Measurements from ENCODE around the gene MAP3K19.

The MAP3K19 gene

GRCh38 chr2:134936691-134937090 is 110.6 kb downstream of the MAP3K19 start:
- no peaks in the 10 kb centered on the region for H3K27me3 ChIP-seq (ENCODE audit: control insufficient read depth, insufficient read depth, low read length)
- H3K36me3 ChIP-seq (ENCODE audit: control insufficient read depth, insufficient read depth, low read length), result peaks cover 6% of the 10 kb centered on the region
- no peak overlapping the region for H3K4me3 ChIP-seq (ENCODE audit: low read length)
- H3K9ac ChIP-seq (ENCODE audit: low read length), result no peak overlapping the region
- H3K9me3 ChIP-seq (ENCODE audit: control insufficient read depth, low read length), result no peaks in the 10 kb centered on the region
- peaks cover 61% of the 10 kb centered on the region for H3K4me1 ChIP-seq (ENCODE audit: control insufficient read depth, insufficient read depth, low read length)

GRCh38 chr2:134934641-134935040 is 112.6 kb downstream of the MAP3K19 start:
- H3K9me3 ChIP-seq (ENCODE audit: control insufficient read depth, low read length), result no peaks in the 10 kb centered on the region
- H3K4me3 ChIP-seq (ENCODE audit: low read length), result no peak overlapping the region
- no peaks in the 10 kb centered on the region for H3K36me3 ChIP-seq (ENCODE audit: control insufficient read depth, insufficient read depth, low read length)
- no peak overlapping the region for H3K9ac ChIP-seq (ENCODE audit: low read length)
- H3K4me1 ChIP-seq (ENCODE audit: control insufficient read depth, insufficient read depth, low read length), result peaks cover 81% of the 10 kb centered on the region
- H3K27me3 ChIP-seq (ENCODE audit: control insufficient read depth, insufficient read depth, low read length), result no peaks in the 10 kb centered on the region

GRCh38 chr2:134934150-134934549 is 113.1 kb downstream of the MAP3K19 start:
- H3K9me3 ChIP-seq (ENCODE audit: control insufficient read depth, low read length), result no peaks in the 10 kb centered on the region
- H3K4me1 ChIP-seq (ENCODE audit: control insufficient read depth, insufficient read depth, low read length), result peaks cover 83% of the 10 kb centered on the region
- H3K4me3 ChIP-seq (ENCODE audit: low read length), result no peak overlapping the region
- no peaks in the 10 kb centered on the region for H3K36me3 ChIP-seq (ENCODE audit: control insufficient read depth, insufficient read depth, low read length)
- no peak overlapping the region for H3K9ac ChIP-seq (ENCODE audit: low read length)
- no peaks in the 10 kb centered on the region for H3K27me3 ChIP-seq (ENCODE audit: control insufficient read depth, insufficient read depth, low read length)

- Histone ChIP-seq H3K4me3 (ENCODE audit: low read length) (no peak overlapping the region), H3K9ac (ENCODE audit: low read length) (no peak overlapping the region), H3K4me1 (ENCODE audit: control insufficient read depth, insufficient read depth, low read length) (peaks cover 82% of the 10 kb centered on the region), H3K36me3 (ENCODE audit: control insufficient read depth, insufficient read depth, low read length) (no peaks in the 10 kb centered on the region), H3K27me3 (ENCODE audit: control insufficient read depth, insufficient read depth, low read length) (no peaks in the 10 kb centered on the region), H3K9me3 (ENCODE audit: control insufficient read depth, low read length) (no peaks in the 10 kb centered on the region)
These were observed 113.5 kb downstream of the MAP3K19 start for GRCh38 chr2:134933732-134934131.

GRCh38 chr2:134932864-134933526 is 114.3 kb downstream of the MAP3K19 start:
- no peaks in the 10 kb centered on the region for H3K27me3 ChIP-seq (ENCODE audit: control insufficient read depth, insufficient read depth, low read length)
- peaks cover 75% of the 10 kb centered on the region for H3K4me1 ChIP-seq (ENCODE audit: control insufficient read depth, insufficient read depth, low read length)

GRCh38 chr2:134927195-134927594 is 120.1 kb downstream of the MAP3K19 start:
- Histone ChIP-seq H3K9me3 (ENCODE audit: control insufficient read depth, low read length) (no peaks in the 10 kb centered on the region), H3K4me3 (ENCODE audit: low read length) (no peak overlapping the region), H3K36me3 (ENCODE audit: control insufficient read depth, insufficient read depth, low read length) (peaks cover 4% of the 10 kb centered on the region), H3K9ac (ENCODE audit: low read length) (no peak overlapping the region), H3K4me1 (ENCODE audit: control insufficient read depth, insufficient read depth, low read length) (peaks cover 46% of the 10 kb centered on the region), H3K27me3 (ENCODE audit: control insufficient read depth, insufficient read depth, low read length) (no peaks in the 10 kb centered on the region)

More at GRCh38 chr2:134932864-134933526, 114.3 kb downstream of the MAP3K19 start:
- Histone ChIP-seq H3K9ac (ENCODE audit: low read length) (peak overlapping the region; percentile 29), H3K9me3 (ENCODE audit: control insufficient read depth, low read length) (no peaks in the 10 kb centered on the region), H3K4me3 (ENCODE audit: low read length) (peak overlapping the region; percentile 16), H3K36me3 (ENCODE audit: control insufficient read depth, insufficient read depth, low read length) (no peaks in the 10 kb centered on the region)

GRCh38 chr2:134926231-134926931 is 120.9 kb downstream of the MAP3K19 start:
- Histone ChIP-seq H3K4me3 (ENCODE audit: low read length) (no peak overlapping the region), H3K27me3 (ENCODE audit: control insufficient read depth, insufficient read depth, low read length) (no peaks in the 10 kb centered on the region), H3K9ac (ENCODE audit: low read length) (no peak overlapping the region), H3K9me3 (ENCODE audit: control insufficient read depth, low read length) (no peaks in the 10 kb centered on the region), H3K4me1 (ENCODE audit: control insufficient read depth, insufficient read depth, low read length) (peaks cover 44% of the 10 kb centered on the region), H3K36me3 (ENCODE audit: control insufficient read depth, insufficient read depth, low read length) (peaks cover 4% of the 10 kb centered on the region)

GRCh38 chr2:134924912-134925311 is 122.3 kb downstream of the MAP3K19 start:
- H3K36me3 ChIP-seq (ENCODE audit: control insufficient read depth, insufficient read depth, low read length), result peaks cover 4% of the 10 kb centered on the region
- H3K27me3 ChIP-seq (ENCODE audit: control insufficient read depth, insufficient read depth, low read length), result no peaks in the 10 kb centered on the region
- H3K9ac ChIP-seq (ENCODE audit: low read length), result no peak overlapping the region
- H3K4me1 ChIP-seq (ENCODE audit: control insufficient read depth, insufficient read depth, low read length), result peaks cover 35% of the 10 kb centered on the region
- no peaks in the 10 kb centered on the region for H3K9me3 ChIP-seq (ENCODE audit: control insufficient read depth, low read length)
- H3K4me3 ChIP-seq (ENCODE audit: low read length), result no peak overlapping the region

GRCh38 chr2:134919341-134920210 is 127.7 kb downstream of the MAP3K19 start:
- Histone ChIP-seq H3K9me3 (ENCODE audit: control insufficient read depth, low read length) (no peaks in the 10 kb centered on the region), H3K4me1 (ENCODE audit: control insufficient read depth, insufficient read depth, low read length) (peaks cover 9% of the 10 kb centered on the region), H3K4me3 (ENCODE audit: low read length) (peak overlapping the region; percentile 77), H3K36me3 (ENCODE audit: control insufficient read depth, insufficient read depth, low read length) (peaks cover under 1% of the 10 kb centered on the region), H3K27me3 (ENCODE audit: control insufficient read depth, insufficient read depth, low read length) (no peaks in the 10 kb centered on the region), H3K9ac (ENCODE audit: low read length) (peak overlapping the region; percentile 99)

GRCh38 chr2:134918526-134919340 is 128.5 kb downstream of the MAP3K19 start, which contains the start of gene CCNT2:
Gene CCNT2 (plus strand): TSS chr2:134918822. CDS start chr2:134918855, 33 bp downstream.
- no peaks in the 10 kb centered on the region for H3K27me3 ChIP-seq (ENCODE audit: control insufficient read depth, insufficient read depth, low read length)
- H3K4me1 ChIP-seq (ENCODE audit: control insufficient read depth, insufficient read depth, low read length), result peaks cover 9% of the 10 kb centered on the region

GRCh38 chr2:134917888-134918525 is 129.2 kb downstream of the MAP3K19 start:
- no peaks in the 10 kb centered on the region for H3K36me3 ChIP-seq (ENCODE audit: control insufficient read depth, insufficient read depth, low read length)
- H3K4me3 ChIP-seq (ENCODE audit: low read length), result peak overlapping the region; percentile 7
- H3K9ac ChIP-seq (ENCODE audit: low read length), result peak overlapping the region; percentile 64
- H3K4me1 ChIP-seq (ENCODE audit: control insufficient read depth, insufficient read depth, low read length), result peaks cover 9% of the 10 kb centered on the region
- H3K9me3 ChIP-seq (ENCODE audit: control insufficient read depth, low read length), result no peaks in the 10 kb centered on the region
- no peaks in the 10 kb centered on the region for H3K27me3 ChIP-seq (ENCODE audit: control insufficient read depth, insufficient read depth, low read length)

More at GRCh38 chr2:134918526-134919340, 128.5 kb downstream of the MAP3K19 start, which contains the start of gene CCNT2:
- Histone ChIP-seq H3K9me3 (ENCODE audit: control insufficient read depth, low read length) (no peaks in the 10 kb centered on the region), H3K4me3 (ENCODE audit: low read length) (peak within 1 kb of the TSS; percentile 77), H3K36me3 (ENCODE audit: control insufficient read depth, insufficient read depth, low read length) (no peaks in the 10 kb centered on the region), H3K9ac (ENCODE audit: low read length) (peak within 1 kb of the TSS; percentile 99)

All from mucosa of stomach (tissue), 1 donor.